ENCODE measurements around the gene ACSL5.

The ACSL5 gene

DNA sequence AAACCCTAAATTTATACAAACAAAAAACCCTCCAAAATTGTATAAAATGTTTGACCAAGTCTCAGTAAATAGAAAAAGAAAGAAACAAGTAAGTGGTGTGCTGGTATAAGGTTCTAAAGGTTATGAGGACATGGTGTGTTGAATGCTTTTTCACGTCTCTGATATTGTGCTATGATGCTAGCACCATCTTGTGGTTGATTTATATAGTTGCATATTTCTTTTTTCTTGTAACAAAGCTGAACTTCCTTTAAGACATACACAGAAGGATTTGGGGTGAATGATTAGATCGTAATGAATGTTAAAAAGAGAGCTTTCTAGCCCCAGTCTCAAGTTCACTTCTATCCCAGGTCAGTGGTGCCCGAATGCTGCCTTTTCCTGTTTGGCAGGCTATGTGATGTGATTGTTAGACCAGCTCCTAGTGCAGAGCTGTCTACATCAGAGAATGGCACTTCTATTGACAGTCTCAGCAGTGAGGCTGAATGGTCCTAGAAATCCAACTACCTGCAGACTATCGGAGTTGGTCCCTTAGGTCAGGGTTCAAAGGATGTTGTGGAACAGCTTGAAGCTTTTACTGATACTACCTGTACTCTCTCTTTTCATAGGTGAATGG is 98.1 kb downstream of the ACSL5 start:
- peak; percentile 91 to 96 for DNase-seq

DNA sequence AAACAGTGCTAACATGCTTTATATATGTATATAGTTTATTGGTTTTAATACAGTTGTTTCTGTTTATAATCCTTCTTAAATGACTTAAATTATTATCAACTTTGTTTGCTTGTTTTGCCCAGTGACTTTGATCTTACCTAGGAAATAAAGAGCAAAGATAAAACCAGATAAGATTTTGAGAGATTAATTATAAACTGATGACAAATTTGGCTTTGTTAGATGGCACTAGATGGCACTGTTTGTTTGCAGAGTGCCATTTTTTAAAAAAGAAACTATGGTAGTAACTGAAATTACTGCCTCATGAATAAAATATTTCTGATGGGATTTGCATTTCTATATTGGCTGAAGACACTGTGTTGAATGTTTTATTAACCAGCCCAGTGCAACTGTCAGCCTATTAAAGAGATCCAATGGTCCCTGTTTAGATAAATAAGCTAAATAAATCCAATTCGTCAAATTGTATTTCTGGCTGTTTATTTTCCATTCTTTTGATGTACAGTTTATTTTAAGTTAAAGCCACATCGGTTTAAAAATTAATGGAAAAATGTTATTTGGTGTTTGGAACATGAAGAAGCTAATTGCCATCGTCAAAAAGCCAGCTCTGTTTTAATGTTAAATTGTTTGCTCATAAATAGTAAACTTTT is 101.8 kb downstream of the ACSL5 start:
- DNase-seq, result peak; percentile 41 to 62

Measured in Kasumi-1 (cell line).